ENCODE results near the gene FAT4.

Gene FAT4

GRCh38 chr4:125268068-125268755, 46.5 kb upstream of the FAT4 start:
- Histone ChIP-seq H4K8ac (ENCODE audit: low read depth, low read length) (no peak overlapping the region), H2AK5ac (ENCODE audit: low read length) (no peak overlapping the region), H3K4me2 (ENCODE audit: low read length) (no peak overlapping the region), H3K36me3 (ENCODE audit: control insufficient read depth, insufficient read depth, low read length) (no peaks in the 10 kb centered on the region), H2BK120ac (ENCODE audit: low read depth, low read length) (no peak overlapping the region), H3K56ac (ENCODE audit: low read length) (no peak overlapping the region), H3K79me2 (ENCODE audit: control insufficient read depth, insufficient read depth, low read length) (no peaks in the 10 kb centered on the region), H3K27ac (ENCODE audit: low read depth, low read length) (no peak overlapping the region), H4K5ac (ENCODE audit: low read length) (no peak overlapping the region), H3K27me3 (ENCODE audit: insufficient read depth, low read length, poor library complexity) (no peaks in the 10 kb centered on the region), H3K9ac (ENCODE audit: low read length) (no peak overlapping the region), H2BK15ac (replicated peaks; ENCODE audit: low read depth) (no peak overlapping the region), H3K4me1 (ENCODE audit: control insufficient read depth, low read depth, low read length) (no peaks in the 10 kb centered on the region), H3K18ac (ENCODE audit: low read length) (no peak overlapping the region), H2BK5ac (ENCODE audit: low read length) (no peak overlapping the region), H3K4ac (ENCODE audit: low read depth, low read length) (no peak overlapping the region), H3K4me3 (ENCODE audit: low read length) (no peak overlapping the region), H3K23ac (ENCODE audit: low read length) (no peak overlapping the region), H3K79me1 (ENCODE audit: low read length) (no peaks in the 10 kb centered on the region)
- WGBS (ENCODE audit: extremely low coverage, insufficient coverage, low lambda C conversion rate): no CpG with 5 or more reads among the region's 5 CpGs
- DNase-seq: no peak

GRCh38 chr4:125276811-125277210, 37.9 kb upstream of the FAT4 start:
- Histone ChIP-seq H4K5ac (ENCODE audit: low read length) (no peak overlapping the region), H3K36me3 (ENCODE audit: control insufficient read depth, insufficient read depth, low read length) (no peaks in the 10 kb centered on the region), H2AK5ac (ENCODE audit: low read length) (no peak overlapping the region), H2BK5ac (ENCODE audit: low read length) (no peak overlapping the region), H3K23ac (ENCODE audit: low read length) (no peak overlapping the region), H3K4me3 (ENCODE audit: low read length) (no peak overlapping the region), H3K79me1 (ENCODE audit: low read length) (no peaks in the 10 kb centered on the region), H3K79me2 (ENCODE audit: control insufficient read depth, insufficient read depth, low read length) (no peaks in the 10 kb centered on the region), H3K4me1 (ENCODE audit: control insufficient read depth, low read depth, low read length) (no peaks in the 10 kb centered on the region), H3K18ac (ENCODE audit: low read length) (no peak overlapping the region), H3K56ac (ENCODE audit: low read length) (no peak overlapping the region), H2BK120ac (ENCODE audit: low read depth, low read length) (no peak overlapping the region), H3K4ac (ENCODE audit: low read depth, low read length) (no peak overlapping the region), H3K27me3 (ENCODE audit: insufficient read depth, low read length, poor library complexity) (no peaks in the 10 kb centered on the region), H3K4me2 (ENCODE audit: low read length) (no peak overlapping the region), H4K8ac (ENCODE audit: low read depth, low read length) (no peak overlapping the region), H2BK15ac (replicated peaks; ENCODE audit: low read depth) (no peak overlapping the region), H3K9ac (ENCODE audit: low read length) (no peak overlapping the region), H3K27ac (ENCODE audit: low read depth, low read length) (no peak overlapping the region)
- WGBS (ENCODE audit: extremely low coverage, insufficient coverage, low lambda C conversion rate): no CpG with 5 or more reads among the region's 1 CpG
- no peak for DNase-seq

GRCh38 chr4:125277790-125278189, 37.0 kb upstream of the FAT4 start:
- no CpG with 5 or more reads among the region's 3 CpGs for WGBS (ENCODE audit: extremely low coverage, insufficient coverage, low lambda C conversion rate)
- H2BK120ac ChIP-seq (ENCODE audit: low read depth, low read length): no peak overlapping the region
- H3K27ac ChIP-seq (ENCODE audit: low read depth, low read length): no peak overlapping the region
- no peak overlapping the region for H3K4ac ChIP-seq (ENCODE audit: low read depth, low read length)
- no peaks in the 10 kb centered on the region for H3K79me1 ChIP-seq (ENCODE audit: low read length)
- H3K4me1 ChIP-seq (ENCODE audit: control insufficient read depth, low read depth, low read length): no peaks in the 10 kb centered on the region
- no peaks in the 10 kb centered on the region for H3K79me2 ChIP-seq (ENCODE audit: control insufficient read depth, insufficient read depth, low read length)
- H3K27me3 ChIP-seq (ENCODE audit: insufficient read depth, low read length, poor library complexity): no peaks in the 10 kb centered on the region
- DNase-seq: no peak
- H2AK5ac ChIP-seq (ENCODE audit: low read length): no peak overlapping the region
- H4K8ac ChIP-seq (ENCODE audit: low read depth, low read length): no peak overlapping the region
- H3K56ac ChIP-seq (ENCODE audit: low read length): no peak overlapping the region
- no peak overlapping the region for H3K4me2 ChIP-seq (ENCODE audit: low read length)
- H2BK15ac ChIP-seq (replicated peaks; ENCODE audit: low read depth): no peak overlapping the region
- H4K5ac ChIP-seq (ENCODE audit: low read length): no peak overlapping the region
- H2BK5ac ChIP-seq (ENCODE audit: low read length): no peak overlapping the region
- H3K18ac ChIP-seq (ENCODE audit: low read length): no peak overlapping the region
- no peak overlapping the region for H3K23ac ChIP-seq (ENCODE audit: low read length)
- H3K36me3 ChIP-seq (ENCODE audit: control insufficient read depth, insufficient read depth, low read length): no peaks in the 10 kb centered on the region
- H3K4me3 ChIP-seq (ENCODE audit: low read length): no peak overlapping the region
- H3K9ac ChIP-seq (ENCODE audit: low read length): no peak overlapping the region

DNA sequence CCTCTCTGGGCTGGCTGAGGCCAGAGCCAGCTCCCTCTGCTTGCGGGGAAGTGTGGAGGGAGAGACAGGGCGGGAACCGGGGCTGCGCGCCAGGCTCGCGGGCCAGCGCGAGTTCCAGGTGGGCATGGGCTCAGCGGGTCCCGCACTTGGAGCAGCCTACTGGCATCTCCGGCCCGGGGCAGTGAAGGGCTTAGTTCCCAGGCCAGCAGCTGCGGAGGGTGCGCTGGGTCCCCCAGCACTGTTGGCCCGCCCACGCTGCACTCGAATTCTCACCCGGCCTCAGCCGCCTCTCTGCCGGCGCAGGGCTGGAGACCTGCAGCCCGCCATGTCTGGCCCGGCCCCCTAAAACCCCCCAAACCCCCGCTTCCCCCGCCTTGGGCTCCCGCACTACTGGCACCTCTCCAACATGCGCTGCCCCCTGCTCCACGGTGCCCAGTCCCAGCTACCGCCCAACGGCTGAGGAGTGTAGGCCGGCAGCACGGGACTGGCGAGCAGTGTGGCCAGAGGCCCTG, 33.8 kb upstream of the FAT4 start:
- no peak for DNase-seq
- no peak overlapping the region for H4K8ac ChIP-seq (ENCODE audit: low read depth, low read length)
- H2BK5ac ChIP-seq (ENCODE audit: low read length): no peak overlapping the region
- no peak overlapping the region for H3K23ac ChIP-seq (ENCODE audit: low read length)
- H3K4ac ChIP-seq (ENCODE audit: low read depth, low read length): no peak overlapping the region
- no peaks in the 10 kb centered on the region for H3K36me3 ChIP-seq (ENCODE audit: control insufficient read depth, insufficient read depth, low read length)
- H3K18ac ChIP-seq (ENCODE audit: low read length): no peak overlapping the region
- no peak overlapping the region for H3K4me2 ChIP-seq (ENCODE audit: low read length)
- no peaks in the 10 kb centered on the region for H3K4me1 ChIP-seq (ENCODE audit: control insufficient read depth, low read depth, low read length)
- no peak overlapping the region for H2AK5ac ChIP-seq (ENCODE audit: low read length)
- H3K79me2 ChIP-seq (ENCODE audit: control insufficient read depth, insufficient read depth, low read length): no peaks in the 10 kb centered on the region
- H3K4me3 ChIP-seq (ENCODE audit: low read length): no peak overlapping the region
- no peak overlapping the region for H3K56ac ChIP-seq (ENCODE audit: low read length)
- H3K9ac ChIP-seq (ENCODE audit: low read length): no peak overlapping the region
- WGBS (ENCODE audit: extremely low coverage, insufficient coverage, low lambda C conversion rate): no CpG with 5 or more reads among the region's 34 CpGs
- no peak overlapping the region for H3K27ac ChIP-seq (ENCODE audit: low read depth, low read length)
- H2BK120ac ChIP-seq (ENCODE audit: low read depth, low read length): no peak overlapping the region
- H2BK15ac ChIP-seq (replicated peaks; ENCODE audit: low read depth): no peak overlapping the region
- H3K79me1 ChIP-seq (ENCODE audit: low read length): no peaks in the 10 kb centered on the region
- no peaks in the 10 kb centered on the region for H3K27me3 ChIP-seq (ENCODE audit: insufficient read depth, low read length, poor library complexity)
- no peak overlapping the region for H4K5ac ChIP-seq (ENCODE audit: low read length)

GRCh38 chr4:125283707-125284279, 31.0 kb upstream of the FAT4 start:
- Histone ChIP-seq H3K9ac (ENCODE audit: low read length) (no peak overlapping the region), H2AK5ac (ENCODE audit: low read length) (no peak overlapping the region), H3K36me3 (ENCODE audit: control insufficient read depth, insufficient read depth, low read length) (no peaks in the 10 kb centered on the region), H3K79me1 (ENCODE audit: low read length) (no peaks in the 10 kb centered on the region), H2BK15ac (replicated peaks; ENCODE audit: low read depth) (no peak overlapping the region), H3K27me3 (ENCODE audit: insufficient read depth, low read length, poor library complexity) (no peaks in the 10 kb centered on the region), H3K4me3 (ENCODE audit: low read length) (no peak overlapping the region), H3K23ac (ENCODE audit: low read length) (no peak overlapping the region), H3K79me2 (ENCODE audit: control insufficient read depth, insufficient read depth, low read length) (no peaks in the 10 kb centered on the region), H3K4me1 (ENCODE audit: control insufficient read depth, low read depth, low read length) (no peaks in the 10 kb centered on the region), H3K4ac (ENCODE audit: low read depth, low read length) (no peak overlapping the region), H3K4me2 (ENCODE audit: low read length) (no peak overlapping the region), H2BK5ac (ENCODE audit: low read length) (no peak overlapping the region), H2BK120ac (ENCODE audit: low read depth, low read length) (no peak overlapping the region), H3K56ac (ENCODE audit: low read length) (no peak overlapping the region), H4K5ac (ENCODE audit: low read length) (no peak overlapping the region), H4K8ac (ENCODE audit: low read depth, low read length) (no peak overlapping the region), H3K18ac (ENCODE audit: low read length) (no peak overlapping the region), H3K27ac (ENCODE audit: low read depth, low read length) (no peak overlapping the region)
- WGBS (ENCODE audit: extremely low coverage, insufficient coverage, low lambda C conversion rate): no CpG with 5 or more reads among the region's 4 CpGs
- peak; percentile 27 for DNase-seq

Measured in mesendoderm (in vitro differentiated cells).